Neural cell (in vitro differentiated cells): ENCODE measurements around the gene IRS2. TPM values are rescaled to one million over a fixed set of nuclear protein-coding genes. Genes with fewer than 3 reads are reported as not detected.

Experiments
- H2AFZ ChIP-seq: fragments of 200-600, 300-800 bp; sonication (generic), shearing (Covaris generic); 2 replicates; pipeline ENCODE4 v1.6.0; 2014; ENCODE audit warnings: low read depth, mild to moderate bottlenecking, antibody characterized with exemption, low read length, moderate library complexity
- H3F3A ChIP-seq: fragments of 200-600 bp; shearing (Covaris generic); 2 replicates; pipeline ENCODE4 v1.6.1; 2016; ENCODE audit warnings: mild to moderate bottlenecking, moderate library complexity, mixed read lengths, antibody characterized with exemption, low read length; ENCODE audit not compliant: insufficient read depth, poor library complexity, severe bottlenecking
- H3K27ac ChIP-seq: fragments of 200-600, 300-800 bp; sonication (generic), shearing (Covaris generic); 2 replicates; pipeline ENCODE4 v1.5.1; 2014; ENCODE audit warnings: mild to moderate bottlenecking, low read length, moderate library complexity
- H3K27me3 ChIP-seq: fragments of 300-800, 200-600 bp; sonication (generic), shearing (Covaris generic); 2 replicates; pipeline ENCODE4 v1.6.0; 2014; ENCODE audit warnings: mild to moderate bottlenecking, low read depth, low read length, moderate library complexity; ENCODE audit not compliant: insufficient read depth
- H3K36me3 ChIP-seq: fragments of 300-800, 200-600 bp; sonication (generic), shearing (Covaris generic); 2 replicates; pipeline ENCODE4 v1.5.1; 2014; ENCODE audit warnings: mild to moderate bottlenecking, antibody characterized with exemption, low read length, moderate library complexity; ENCODE audit not compliant: insufficient read depth
- H3K4me2 ChIP-seq: fragments of 300-800, 200-600 bp; sonication (generic), shearing (Covaris generic); 2 replicates; pipeline ENCODE4 v1.6.0; 2014; ENCODE audit warnings: mild to moderate bottlenecking, low read length
- H3K4me3 ChIP-seq: fragments of 300-800, 200-600 bp; sonication (generic), shearing (Covaris generic); 2 replicates; pipeline ENCODE4 v1.5.1; 2014; ENCODE audit warnings: mild to moderate bottlenecking, low read length, moderate library complexity
- H3K79me2 ChIP-seq: fragments of 200-600 bp; shearing (Covaris generic); replicated peaks from 2 replicates; pipeline ENCODE4 v1.6.0; 2014; ENCODE audit warnings: mild to moderate bottlenecking, low read length, moderate library complexity; ENCODE audit not compliant: insufficient read depth
- H3K9ac ChIP-seq: fragments of 300-800, 200-600 bp; sonication (generic), shearing (Covaris generic); 2 replicates; pipeline ENCODE4 v1.6.1; 2016; ENCODE audit warnings: mild to moderate bottlenecking, low read length, mixed read lengths
- H3K9me2 ChIP-seq: fragments of 200-600 bp; shearing (Covaris generic); 2 replicates; pipeline ENCODE4 v1.6.1; 2016; ENCODE audit warnings: mild to moderate bottlenecking, low read length, mixed read lengths; ENCODE audit not compliant: insufficient read depth
- H3K9me3 ChIP-seq: fragments of 200-600, 300-800 bp; sonication (generic), shearing (Covaris generic); 2 replicates; pipeline ENCODE4 v1.6.1; 2016; ENCODE audit warnings: mild to moderate bottlenecking, mixed run types, low read length, moderate library complexity, mixed read lengths
- H4K20me1 ChIP-seq: fragments of 200-600 bp; shearing (Covaris generic); 2 replicates; pipeline ENCODE4 v1.6.1; 2016; ENCODE audit warnings: mild to moderate bottlenecking, mixed run types; ENCODE audit not compliant: insufficient read depth
- CTCF ChIP-seq: fragments of 450-650 bp; IDR thresholded peaks from 2 replicates; pipeline ENCODE4 v1.5.1; 2014; ENCODE audit warnings: antibody characterized with exemption, mild to moderate bottlenecking, moderate library complexity; ENCODE audit not compliant: poor library complexity, severe bottlenecking
- EP300 ChIP-seq: fragments of 450-650 bp; conservative IDR thresholded peaks from 2 replicates; pipeline ENCODE4 v1.6.1; 2014; ENCODE audit warnings: antibody characterized with exemption, mild to moderate bottlenecking, moderate library complexity; ENCODE audit not compliant: poor library complexity, severe bottlenecking
- EZH2 ChIP-seq: fragments of 200-600, 300-800 bp; shearing (Covaris generic), sonication (generic); IDR thresholded peaks from 2 replicates; pipeline ENCODE4 v1.6.1; 2014; ENCODE audit warnings: antibody characterized with exemption, low read length, borderline replicate concordance, mild to moderate bottlenecking; ENCODE audit not compliant: insufficient read depth, poor library complexity, severe bottlenecking
- MXI1 ChIP-seq: fragments of 450-650 bp; conservative IDR thresholded peaks from 2 replicates; pipeline ENCODE4 v1.6.1; 2014; ENCODE audit warnings: antibody characterized with exemption, mild to moderate bottlenecking; ENCODE audit not compliant: poor library complexity, severe bottlenecking
- POLR2AphosphoS5 ChIP-seq: IDR thresholded peaks from 2 replicates; pipeline ENCODE4 v1.6.1; 2012
- RAD21 ChIP-seq: fragments of 450-650 bp; conservative IDR thresholded peaks from 2 replicates; pipeline ENCODE4 v1.6.1; 2014; ENCODE audit warnings: antibody characterized with exemption, mild to moderate bottlenecking, moderate library complexity
- REST ChIP-seq: IDR thresholded peaks from 2 replicates; pipeline ENCODE4 v1.6.1; 2012; ENCODE audit warnings: borderline replicate concordance
- SMC3 ChIP-seq: fragments of 450-650 bp; conservative IDR thresholded peaks from 2 replicates; pipeline ENCODE4 v1.6.1; 2014; ENCODE audit warnings: antibody characterized with exemption, mild to moderate bottlenecking, moderate library complexity; ENCODE audit not compliant: poor library complexity
- TAF1 ChIP-seq: IDR thresholded peaks from 2 replicates; pipeline ENCODE4 v1.6.1; 2012; ENCODE audit warnings: low read depth
- polyA plus RNA-seq: library from polyadenylated mRNA; depleted of rRNA; stranded (reverse); fragments of >200 nt; gene quantifications from 2 replicates; pipeline ENCODE4 v1.2.3, GENCODE V29; 2014

The IRS2 gene
- polyA plus RNA-seq, 1 donor from 2014 or later, result 7.1 TPM

DNA sequence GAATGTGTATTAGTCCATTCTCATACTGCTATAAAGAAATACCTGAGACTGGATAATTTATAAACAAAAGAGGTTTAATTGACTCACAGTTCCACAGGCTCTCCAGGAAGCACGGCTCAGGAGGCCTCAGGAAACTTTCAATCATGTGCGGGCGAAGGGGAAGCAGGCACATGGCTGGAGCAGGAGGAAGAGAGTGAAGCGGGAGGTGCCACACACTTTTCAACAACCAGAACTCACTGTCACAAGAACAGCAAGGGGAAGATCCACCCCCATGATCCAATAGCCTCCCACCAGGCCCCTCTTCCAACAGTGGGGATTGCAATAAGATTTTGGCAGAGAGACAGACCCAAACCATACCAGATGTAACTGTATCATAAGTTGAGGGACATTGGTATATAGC lies 72.7 kb downstream of the IRS2 start:
- Histone ChIP-seq H3F3A (no peaks in the 10 kb centered on the region), H3K27me3 (no peaks in the 10 kb centered on the region), H3K9me2 (no peaks in the 10 kb centered on the region), H3K4me2 (no peak overlapping the region), H4K20me1 (no peaks in the 10 kb centered on the region), H3K4me3 (no peak overlapping the region), H3K9ac (no peak overlapping the region), H3K79me2 (no peaks in the 10 kb centered on the region), H2AFZ (no peak overlapping the region), H3K36me3 (no peaks in the 10 kb centered on the region), H3K9me3 (no peaks in the 10 kb centered on the region), H3K27ac (no peak overlapping the region)
- TF ChIP-seq MXI1 (no peak), TAF1 (no peak), SMC3 (no peak), EP300 (no peak)

DNA sequence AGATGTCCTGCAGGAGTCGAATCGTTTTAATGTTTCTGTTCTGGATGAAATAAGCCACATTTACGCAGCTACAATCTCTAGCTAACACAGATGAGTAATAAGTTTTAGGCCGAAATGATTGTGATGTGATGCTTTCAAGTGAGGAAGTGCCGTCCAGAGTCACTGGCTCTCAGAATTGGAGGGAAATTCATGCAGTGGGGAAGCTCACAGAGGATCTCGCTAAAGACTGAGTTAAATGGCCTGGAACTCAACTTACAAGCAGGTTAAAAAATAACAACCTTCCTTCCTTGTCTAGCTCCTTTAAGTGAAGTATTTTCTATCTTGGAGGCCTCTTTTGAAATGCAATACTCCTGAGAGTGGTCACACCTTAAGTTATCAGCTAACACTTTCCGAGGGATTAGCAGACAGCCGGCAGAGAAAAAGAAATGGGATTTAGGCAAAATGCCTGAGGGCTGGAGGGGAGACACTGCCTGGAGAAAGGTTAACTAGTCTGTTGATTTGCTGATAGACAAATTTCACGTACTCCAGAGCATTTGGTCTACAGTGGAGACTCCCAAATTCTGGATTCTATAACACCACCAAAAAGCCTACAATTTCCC lies 74.2 kb downstream of the IRS2 start:
- Histone ChIP-seq H3K9me2 (no peaks in the 10 kb centered on the region), H3K36me3 (no peaks in the 10 kb centered on the region), H3K4me2 (no peak overlapping the region), H4K20me1 (no peaks in the 10 kb centered on the region), H3K27ac (no peak overlapping the region), H3K27me3 (no peaks in the 10 kb centered on the region), H3K9me3 (no peaks in the 10 kb centered on the region), H3K9ac (no peak overlapping the region), H3F3A (no peaks in the 10 kb centered on the region), H2AFZ (no peak overlapping the region), H3K4me3 (no peak overlapping the region), H3K79me2 (no peaks in the 10 kb centered on the region)
- TF ChIP-seq SMC3 (no peak), REST (no peak), POLR2AphosphoS5 (no peak), CTCF (no peak), EP300 (no peak), TAF1 (no peak), EZH2 (no peak), RAD21 (no peak), MXI1 (no peak)
